Type B pancreatic cell (in vitro differentiated cells): ENCODE results near the gene PJA1. TPM values are rescaled to one million over a fixed set of nuclear protein-coding genes. Genes with fewer than 3 reads are reported as not detected.

Experiments used
- DNase-seq: peaks from one replicate; pipeline ENCODE4 v3.0.0; 2021; ENCODE audit warnings: mixed read lengths; ENCODE audit not compliant: unreplicated experiment; ENCODE audit errors: extremely low spot score
- H3K27ac Mint-ChIP-seq: 2 replicates; pipeline ENCODE4 v1.8.0; 2021; ENCODE audit warnings: mild to moderate bottlenecking, mixed read lengths
- H3K27me3 Mint-ChIP-seq: 2 replicates; pipeline ENCODE4 v1.8.0; 2021; ENCODE audit warnings: mixed read lengths
- H3K36me3 Mint-ChIP-seq: 2 replicates; pipeline ENCODE4 v1.8.0; 2021; ENCODE audit warnings: mixed read lengths
- H3K4me1 Mint-ChIP-seq: one replicate; pipeline ENCODE4 v1.8.0; 2021; ENCODE audit warnings: mixed read lengths; ENCODE audit not compliant: unreplicated experiment
- H3K4me3 Mint-ChIP-seq: 2 replicates; pipeline ENCODE4 v1.8.0; 2021; ENCODE audit warnings: mild to moderate bottlenecking, mixed read lengths
- H3K9me3 Mint-ChIP-seq: 2 replicates; pipeline ENCODE4 v1.8.0; 2021; ENCODE audit warnings: mixed read lengths
- CTCF ChIP-seq: fragments of 200-600 bp; sonication (generic); conservative IDR thresholded peaks from 2 replicates; pipeline ENCODE4 v1.5.0; 2021; ENCODE audit warnings: antibody characterized with exemption, mild to moderate bottlenecking
- total RNA-seq: library from RNA; stranded (reverse); gene quantifications from 2 replicates; pipeline ENCODE4 v1.2.1, GENCODE V29; 2021; ENCODE audit warnings: low replicate concordance

The PJA1 gene
- total RNA-seq, 1 donor from 2014 or later, result 47.5 TPM

- H3K4me1 Mint-ChIP-seq, result peaks cover 6% of the 10 kb centered on the region
- DNase-seq, result no peak
- H3K27me3 Mint-ChIP-seq, result no peaks in the 10 kb centered on the region
- no peak overlapping the region for H3K27ac Mint-ChIP-seq
- no peak for TF ChIP-seq CTCF
- H3K9me3 Mint-ChIP-seq, result no peaks in the 10 kb centered on the region
- no peak overlapping the region for H3K4me3 Mint-ChIP-seq
- H3K36me3 Mint-ChIP-seq, result no peaks in the 10 kb centered on the region
These were observed 41.8 kb downstream of the PJA1 start for GRCh38 chrX:69123481-69123880.

GRCh38 chrX:69121321-69122000 lies 43.8 kb downstream of the PJA1 start:
- Mint-ChIP-seq H3K36me3 (no peaks in the 10 kb centered on the region), H3K27me3 (no peaks in the 10 kb centered on the region), H3K27ac (no peak overlapping the region), H3K4me3 (no peak overlapping the region), H3K4me1 (peaks cover 9% of the 10 kb centered on the region), H3K9me3 (no peaks in the 10 kb centered on the region)
- no peak for DNase-seq
- TF ChIP-seq CTCF, result no peak

GRCh38 chrX:69120476-69120875 lies 44.8 kb downstream of the PJA1 start:
- Mint-ChIP-seq H3K27ac (no peak overlapping the region), H3K4me3 (no peak overlapping the region), H3K9me3 (no peaks in the 10 kb centered on the region), H3K4me1 (peaks cover 9% of the 10 kb centered on the region), H3K27me3 (no peaks in the 10 kb centered on the region), H3K36me3 (no peaks in the 10 kb centered on the region)
- no peak for TF ChIP-seq CTCF
- DNase-seq, result no peak

- Mint-ChIP-seq H3K27ac (no peak overlapping the region), H3K36me3 (no peaks in the 10 kb centered on the region), H3K4me3 (no peak overlapping the region), H3K27me3 (no peaks in the 10 kb centered on the region), H3K4me1 (peaks cover 9% of the 10 kb centered on the region), H3K9me3 (no peaks in the 10 kb centered on the region)
- TF ChIP-seq CTCF, result no peak
- no peak for DNase-seq
These were observed 46.1 kb downstream of the PJA1 start for GRCh38 chrX:69119122-69119521.

- Mint-ChIP-seq H3K4me1 (peaks cover 9% of the 10 kb centered on the region), H3K4me3 (no peak overlapping the region), H3K36me3 (no peaks in the 10 kb centered on the region), H3K27me3 (no peaks in the 10 kb centered on the region), H3K27ac (no peak overlapping the region), H3K9me3 (no peaks in the 10 kb centered on the region)
- DNase-seq, result no peak
- no peak for TF ChIP-seq CTCF
These were observed 47.3 kb downstream of the PJA1 start for GRCh38 chrX:69117876-69118526.
